OCI-LY7 (cell line): ENCODE results near the gene YWHAB. TPM values are rescaled to one million over a fixed set of nuclear protein-coding genes. Genes with fewer than 3 reads are reported as not detected.

ENCODE experiments used
- BruUV-seq: library from RNA; stranded (reverse); fragments of 400-500 nt; replicated peaks from 2 replicates; lab custom pipeline; 2021; lab: Mats Ljungman, UMichigan
- CTCF ChIA-PET: fragments of 300-600 bp; sonication (Branson Sonifier 250); formaldehyde crosslinking; loops from one replicate; lab custom pipeline; 2022; ENCODE audit warnings: antibody characterized with exemption; ENCODE audit not compliant: unreplicated experiment; lab: Charles Lee
- POLR2A ChIA-PET: fragments of 300-600 bp; sonication (Branson Sonifier 250); formaldehyde crosslinking; loops from one replicate; lab custom pipeline; 2022; ENCODE audit warnings: antibody characterized with exemption; lab: Charles Lee
- DNase-seq: peaks from one replicate; pipeline ENCODE4 v3.0.0-alpha.2; 2015; ENCODE audit warnings: low spot score
- H2AFZ ChIP-seq: fragments of 200-600 bp; sonication (generic), shearing (Covaris generic); 2 replicates; pipeline ENCODE4 v1.6.1; 2014; ENCODE audit warnings: mild to moderate bottlenecking, antibody characterized with exemption, low read length, moderate library complexity
- H3K27ac ChIP-seq: fragments of 200-600 bp; sonication (generic); 2 replicates; pipeline ENCODE4 v1.5.1; 2014; ENCODE audit warnings: mixed run types, low read depth, mild to moderate bottlenecking, moderate library complexity, low read length, inconsistent platforms; ENCODE audit not compliant: poor library complexity, severe bottlenecking
- H3K36me3 ChIP-seq: fragments of 200-600 bp; sonication (generic); 2 replicates; pipeline ENCODE4 v1.6.1; 2014; ENCODE audit warnings: mild to moderate bottlenecking, antibody characterized with exemption, low read length, moderate library complexity, mixed read lengths; ENCODE audit not compliant: insufficient read depth
- H3K4me1 ChIP-seq: fragments of 200-600 bp; sonication (generic); 2 replicates; pipeline ENCODE4 v1.5.1; 2014; ENCODE audit warnings: mild to moderate bottlenecking, low read length; ENCODE audit not compliant: insufficient read depth, poor library complexity, severe bottlenecking
- H3K4me2 ChIP-seq: fragments of 200-600 bp; sonication (generic); 2 replicates; pipeline ENCODE4 v1.6.1; 2014; ENCODE audit warnings: mild to moderate bottlenecking, low read length
- H3K4me3 ChIP-seq: fragments of 200-600 bp; sonication (generic); 2 replicates; pipeline ENCODE4 v1.5.1; 2014; ENCODE audit warnings: mild to moderate bottlenecking, low read depth, low read length; ENCODE audit not compliant: poor library complexity, severe bottlenecking
- H3K79me2 ChIP-seq: fragments of 200-600 bp; sonication (generic); 2 replicates; pipeline ENCODE4 v1.6.1; 2016; ENCODE audit warnings: low read depth, mild to moderate bottlenecking, low read length, moderate library complexity, mixed read lengths; ENCODE audit not compliant: insufficient read depth
- H3K9me2 ChIP-seq: fragments of 200-600 bp; sonication (generic); 2 replicates; pipeline ENCODE4 v1.6.1; 2016; ENCODE audit warnings: mild to moderate bottlenecking, low read length, mixed read lengths; ENCODE audit not compliant: insufficient read depth
- H3K9me3 ChIP-seq: fragments of 200-600 bp; sonication (generic); 2 replicates; pipeline ENCODE4 v1.6.1; 2014; ENCODE audit warnings: mild to moderate bottlenecking, mixed run types, low read length, mixed read lengths
- H4K20me1 ChIP-seq: fragments of 200-600 bp; sonication (generic); 2 replicates; pipeline ENCODE4 v1.6.1; 2014; ENCODE audit warnings: mild to moderate bottlenecking, antibody characterized with exemption, low read length, moderate library complexity, mixed read lengths; ENCODE audit not compliant: insufficient read depth
- CTCF ChIP-seq: fragments of 200-600 bp; sonication (generic); conservative IDR thresholded peaks from 2 replicates; pipeline ENCODE4 v1.5.1; 2014; ENCODE audit warnings: mild to moderate bottlenecking, antibody characterized with exemption, low read length, moderate library complexity, mixed read lengths
- EZH2phosphoT487 ChIP-seq: fragments of 200-600 bp; sonication (generic); IDR thresholded peaks from 2 replicates; pipeline ENCODE4 v1.6.1; 2018; ENCODE audit warnings: low read depth, borderline replicate concordance, mild to moderate bottlenecking, mixed run types, antibody characterized with exemption, low read length, moderate library complexity, mixed read lengths
- intact Hi-C: fragments of 100-400 bp; cut with micrococcal nuclease; formaldehyde crosslinking; loops from one replicate; pipeline ENCODE4 v1.10.0; 2022; ENCODE audit not compliant: unreplicated experiment
- total RNA-seq, 2 experiments: library from RNA; depleted of rRNA in 1 of 2; stranded (reverse); fragments of >200 nt in 1 of 2; shearing (Covaris generic) in 1 of 2; gene quantifications; 2 replicates each; pipeline ENCODE4 v1.2.3, GENCODE V29; 2014 to 2022

YWHAB gene
- total RNA-seq, 2 experiments from 2014 or later, result 72.8 to 245 TPM

GRCh38 chr20:44848254-44849015 lies 37.1 kb upstream of the YWHAB start:
- Histone ChIP-seq H3K4me3 (no peak overlapping the region), H3K27ac (no peak overlapping the region), H3K9me3 (no peaks in the 10 kb centered on the region), H3K9me2 (no peaks in the 10 kb centered on the region), H2AFZ (no peak overlapping the region), H3K4me2 (no peak overlapping the region), H3K36me3 (no peaks in the 10 kb centered on the region), H3K4me1 (no peaks in the 10 kb centered on the region), H3K79me2 (no peaks in the 10 kb centered on the region), H4K20me1 (no peaks in the 10 kb centered on the region)
- intact Hi-C loops, result no loop called here
- CTCF ChIA-PET, result no interaction called here
- BruUV-seq, result no TSS peak
- DNase-seq, result no peak
- POLR2A ChIA-PET, result no interaction called here
- no peak for TF ChIP-seq EZH2phosphoT487
- TF ChIP-seq CTCF, result no peak

GRCh38 chr20:44849703-44850102 lies 35.8 kb upstream of the YWHAB start:
- Histone ChIP-seq H3K4me3 (no peak overlapping the region), H3K9me3 (no peaks in the 10 kb centered on the region), H3K79me2 (no peaks in the 10 kb centered on the region), H3K9me2 (no peaks in the 10 kb centered on the region), H3K4me1 (no peaks in the 10 kb centered on the region), H3K27ac (no peak overlapping the region), H3K36me3 (no peaks in the 10 kb centered on the region), H3K4me2 (no peak overlapping the region), H4K20me1 (no peaks in the 10 kb centered on the region), H2AFZ (no peak overlapping the region)
- intact Hi-C loops, result no loop called here
- BruUV-seq, result no TSS peak
- ChIA-PET CTCF (no interaction called here), POLR2A (no interaction called here)
- TF ChIP-seq CTCF (0 out of 2 replicates have a peak, but pooled peaks have one; percentile 14), EZH2phosphoT487 (no peak)
- no peak for DNase-seq

GRCh38 chr20:44850272-44850671 lies 35.2 kb upstream of the YWHAB start:
- POLR2A ChIA-PET, result no interaction called here
- no peak overlapping the region for H3K4me2 ChIP-seq
- intact Hi-C loops, result no loop called here
- no peaks in the 10 kb centered on the region for H3K9me2 ChIP-seq
- BruUV-seq, result no TSS peak
- H4K20me1 ChIP-seq, result no peaks in the 10 kb centered on the region
- H2AFZ ChIP-seq, result no peak overlapping the region
- DNase-seq, result no peak
- H3K9me3 ChIP-seq, result no peaks in the 10 kb centered on the region
- H3K27ac ChIP-seq, result no peak overlapping the region
- TF ChIP-seq EZH2phosphoT487, result no peak
- no peak for TF ChIP-seq CTCF
- H3K36me3 ChIP-seq, result no peaks in the 10 kb centered on the region
- H3K79me2 ChIP-seq, result no peaks in the 10 kb centered on the region
- CTCF ChIA-PET, result no interaction called here
- no peaks in the 10 kb centered on the region for H3K4me1 ChIP-seq
- H3K4me3 ChIP-seq, result no peak overlapping the region
